ENCODE results near the gene TARDBP.
"Not testable (repeated sequence)": the region's sequence is repeated elsewhere in the genome, so short reads cannot be mapped to it uniquely, and the experiment has no call there.

TARDBP gene

GRCh38 chr1:10996100-10996499 lies 16.4 kb upstream of the TARDBP start:
- Histone ChIP-seq H3K27me3 (ENCODE audit: control insufficient read depth, insufficient read depth, low read length) (no peaks in the 10 kb centered on the region), H3K9ac (ENCODE audit: low read depth, low read length) (no peak overlapping the region), H3K4me1 (ENCODE audit: control insufficient read depth, insufficient read depth, low read length) (no peaks in the 10 kb centered on the region), H3K4me3 (ENCODE audit: low read depth, low read length) (no peak overlapping the region), H3K9me3 (ENCODE audit: control insufficient read depth, insufficient read depth, low read length) (no peaks in the 10 kb centered on the region), H3K36me3 (ENCODE audit: control insufficient read depth, insufficient read depth, low read length) (no peaks in the 10 kb centered on the region), H3K27ac (ENCODE audit: low read depth, low read length) (no peak overlapping the region)

GRCh38 chr1:11000526-11000925 lies 11.9 kb upstream of the TARDBP start:
- H3K36me3 ChIP-seq (ENCODE audit: control insufficient read depth, insufficient read depth, low read length): no peaks in the 10 kb centered on the region
- no peaks in the 10 kb centered on the region for H3K9me3 ChIP-seq (ENCODE audit: control insufficient read depth, insufficient read depth, low read length)
- H3K4me3 ChIP-seq (ENCODE audit: low read depth, low read length): no peak overlapping the region
- H3K9ac ChIP-seq (ENCODE audit: low read depth, low read length): no peak overlapping the region
- H3K27ac ChIP-seq (ENCODE audit: low read depth, low read length): no peak overlapping the region
- no peaks in the 10 kb centered on the region for H3K27me3 ChIP-seq (ENCODE audit: control insufficient read depth, insufficient read depth, low read length)
- no peaks in the 10 kb centered on the region for H3K4me1 ChIP-seq (ENCODE audit: control insufficient read depth, insufficient read depth, low read length)

GRCh38 chr1:11013160-11013531 lies 692 bp downstream of the TARDBP start:
- Histone ChIP-seq H3K4me1 (ENCODE audit: control insufficient read depth, insufficient read depth, low read length) (peaks cover 10% of the 10 kb centered on the region), H3K9ac (ENCODE audit: low read depth, low read length) (peak overlapping the region; percentile 100), H3K4me3 (ENCODE audit: low read depth, low read length) (peak overlapping the region; percentile 95), H3K27ac (ENCODE audit: low read depth, low read length) (peak overlapping the region; percentile 98), H3K36me3 (ENCODE audit: control insufficient read depth, insufficient read depth, low read length) (peaks cover 44% of the 10 kb centered on the region), H3K27me3 (ENCODE audit: control insufficient read depth, insufficient read depth, low read length) (no peaks in the 10 kb centered on the region), H3K9me3 (ENCODE audit: control insufficient read depth, insufficient read depth, low read length) (no peaks in the 10 kb centered on the region)

GRCh38 chr1:11019358-11019757 lies 6.9 kb downstream of the TARDBP start:
- H3K9ac ChIP-seq (ENCODE audit: low read depth, low read length); H3K4me1 ChIP-seq (ENCODE audit: control insufficient read depth, insufficient read depth, low read length); H3K9me3 ChIP-seq (ENCODE audit: control insufficient read depth, insufficient read depth, low read length); H3K27me3 ChIP-seq (ENCODE audit: control insufficient read depth, insufficient read depth, low read length); H3K4me3 ChIP-seq (ENCODE audit: low read depth, low read length); H3K27ac ChIP-seq (ENCODE audit: low read depth, low read length): not testable (repeated sequence)
- H3K36me3 ChIP-seq (ENCODE audit: control insufficient read depth, insufficient read depth, low read length): peaks cover 94% of the 10 kb centered on the region

GRCh38 chr1:11019971-11020370 lies 7.5 kb downstream of the TARDBP start:
- H3K27me3 ChIP-seq (ENCODE audit: control insufficient read depth, insufficient read depth, low read length): no peaks in the 10 kb centered on the region
- H3K27ac ChIP-seq (ENCODE audit: low read depth, low read length): no peak overlapping the region
- no peaks in the 10 kb centered on the region for H3K9me3 ChIP-seq (ENCODE audit: control insufficient read depth, insufficient read depth, low read length)
- no peaks in the 10 kb centered on the region for H3K4me1 ChIP-seq (ENCODE audit: control insufficient read depth, insufficient read depth, low read length)
- H3K36me3 ChIP-seq (ENCODE audit: control insufficient read depth, insufficient read depth, low read length): peaks cover 94% of the 10 kb centered on the region
- H3K4me3 ChIP-seq (ENCODE audit: low read depth, low read length): no peak overlapping the region
- no peak overlapping the region for H3K9ac ChIP-seq (ENCODE audit: low read depth, low read length)

GRCh38 chr1:11023201-11023600 lies 10.7 kb downstream of the TARDBP start:
- H3K36me3 ChIP-seq (ENCODE audit: control insufficient read depth, insufficient read depth, low read length): peaks cover 90% of the 10 kb centered on the region
- H3K9ac ChIP-seq (ENCODE audit: low read depth, low read length): no peak overlapping the region
- no peaks in the 10 kb centered on the region for H3K9me3 ChIP-seq (ENCODE audit: control insufficient read depth, insufficient read depth, low read length)
- H3K27ac ChIP-seq (ENCODE audit: low read depth, low read length): no peak overlapping the region
- no peaks in the 10 kb centered on the region for H3K4me1 ChIP-seq (ENCODE audit: control insufficient read depth, insufficient read depth, low read length)
- no peaks in the 10 kb centered on the region for H3K27me3 ChIP-seq (ENCODE audit: control insufficient read depth, insufficient read depth, low read length)
- no peak overlapping the region for H3K4me3 ChIP-seq (ENCODE audit: low read depth, low read length)

GRCh38 chr1:11024154-11024873 lies 11.9 kb downstream of the TARDBP start:
- no peaks in the 10 kb centered on the region for H3K4me1 ChIP-seq (ENCODE audit: control insufficient read depth, insufficient read depth, low read length)
- H3K36me3 ChIP-seq (ENCODE audit: control insufficient read depth, insufficient read depth, low read length): peaks cover 79% of the 10 kb centered on the region
- H3K9ac ChIP-seq (ENCODE audit: low read depth, low read length): no peak overlapping the region
- no peaks in the 10 kb centered on the region for H3K9me3 ChIP-seq (ENCODE audit: control insufficient read depth, insufficient read depth, low read length)
- H3K27me3 ChIP-seq (ENCODE audit: control insufficient read depth, insufficient read depth, low read length): no peaks in the 10 kb centered on the region
- no peak overlapping the region for H3K4me3 ChIP-seq (ENCODE audit: low read depth, low read length)
- no peak overlapping the region for H3K27ac ChIP-seq (ENCODE audit: low read depth, low read length)

GRCh38 chr1:11024874-11025203 lies 12.4 kb downstream of the TARDBP start:
- Histone ChIP-seq H3K4me3 (ENCODE audit: low read depth, low read length) (no peak overlapping the region), H3K9ac (ENCODE audit: low read depth, low read length) (no peak overlapping the region), H3K27me3 (ENCODE audit: control insufficient read depth, insufficient read depth, low read length) (no peaks in the 10 kb centered on the region), H3K4me1 (ENCODE audit: control insufficient read depth, insufficient read depth, low read length) (no peaks in the 10 kb centered on the region), H3K27ac (ENCODE audit: low read depth, low read length) (no peak overlapping the region), H3K36me3 (ENCODE audit: control insufficient read depth, insufficient read depth, low read length) (peaks cover 74% of the 10 kb centered on the region), H3K9me3 (ENCODE audit: control insufficient read depth, insufficient read depth, low read length) (no peaks in the 10 kb centered on the region)

- Histone ChIP-seq H3K9ac (ENCODE audit: low read depth, low read length) (no peak overlapping the region), H3K4me1 (ENCODE audit: control insufficient read depth, insufficient read depth, low read length) (no peaks in the 10 kb centered on the region), H3K27ac (ENCODE audit: low read depth, low read length) (no peak overlapping the region), H3K9me3 (ENCODE audit: control insufficient read depth, insufficient read depth, low read length) (no peaks in the 10 kb centered on the region), H3K36me3 (ENCODE audit: control insufficient read depth, insufficient read depth, low read length) (peaks cover 66% of the 10 kb centered on the region), H3K27me3 (ENCODE audit: control insufficient read depth, insufficient read depth, low read length) (no peaks in the 10 kb centered on the region), H3K4me3 (ENCODE audit: low read depth, low read length) (no peak overlapping the region)
Observed at GRCh38 chr1:11025618-11026017, 13.2 kb downstream of the TARDBP start.

GRCh38 chr1:11026052-11026451 lies 13.6 kb downstream of the TARDBP start:
- no peaks in the 10 kb centered on the region for H3K27me3 ChIP-seq (ENCODE audit: control insufficient read depth, insufficient read depth, low read length)
- no peak overlapping the region for H3K4me3 ChIP-seq (ENCODE audit: low read depth, low read length)
- H3K4me1 ChIP-seq (ENCODE audit: control insufficient read depth, insufficient read depth, low read length): no peaks in the 10 kb centered on the region
- no peak overlapping the region for H3K27ac ChIP-seq (ENCODE audit: low read depth, low read length)
- no peak overlapping the region for H3K9ac ChIP-seq (ENCODE audit: low read depth, low read length)
- H3K36me3 ChIP-seq (ENCODE audit: control insufficient read depth, insufficient read depth, low read length): peaks cover 62% of the 10 kb centered on the region
- no peaks in the 10 kb centered on the region for H3K9me3 ChIP-seq (ENCODE audit: control insufficient read depth, insufficient read depth, low read length)

GRCh38 chr1:11026903-11027302 lies 14.4 kb downstream of the TARDBP start:
- no peaks in the 10 kb centered on the region for H3K27me3 ChIP-seq (ENCODE audit: control insufficient read depth, insufficient read depth, low read length)
- H3K4me3 ChIP-seq (ENCODE audit: low read depth, low read length): no peak overlapping the region
- no peak overlapping the region for H3K27ac ChIP-seq (ENCODE audit: low read depth, low read length)
- no peaks in the 10 kb centered on the region for H3K4me1 ChIP-seq (ENCODE audit: control insufficient read depth, insufficient read depth, low read length)
- H3K9me3 ChIP-seq (ENCODE audit: control insufficient read depth, insufficient read depth, low read length): no peaks in the 10 kb centered on the region
- no peak overlapping the region for H3K9ac ChIP-seq (ENCODE audit: low read depth, low read length)
- H3K36me3 ChIP-seq (ENCODE audit: control insufficient read depth, insufficient read depth, low read length): peaks cover 53% of the 10 kb centered on the region

GRCh38 chr1:11027316-11027715 lies 14.9 kb downstream of the TARDBP start:
- Histone ChIP-seq H3K27ac (ENCODE audit: low read depth, low read length) (no peak overlapping the region), H3K9ac (ENCODE audit: low read depth, low read length) (no peak overlapping the region), H3K4me1 (ENCODE audit: control insufficient read depth, insufficient read depth, low read length) (no peaks in the 10 kb centered on the region), H3K4me3 (ENCODE audit: low read depth, low read length) (no peak overlapping the region), H3K36me3 (ENCODE audit: control insufficient read depth, insufficient read depth, low read length) (peaks cover 49% of the 10 kb centered on the region), H3K9me3 (ENCODE audit: control insufficient read depth, insufficient read depth, low read length) (no peaks in the 10 kb centered on the region), H3K27me3 (ENCODE audit: control insufficient read depth, insufficient read depth, low read length) (no peaks in the 10 kb centered on the region)

Data from HUES48 (cell line).